HL-60/S4 treated with phorbol 12-myristate 13-acetate at 8.2 ng/mL for 4 days and 3 days (cell line): Measurements from ENCODE around the gene AKAIN1.

Experiments used
- in situ Hi-C: fragments of 300-500 bp; cut with MboI; formaldehyde crosslinking; loops from 2 replicates; pipeline ENCODE4 v1.15.0; 2022; ENCODE audit warnings: low sequenced_read_pairs

AKAIN1 gene

DNA sequence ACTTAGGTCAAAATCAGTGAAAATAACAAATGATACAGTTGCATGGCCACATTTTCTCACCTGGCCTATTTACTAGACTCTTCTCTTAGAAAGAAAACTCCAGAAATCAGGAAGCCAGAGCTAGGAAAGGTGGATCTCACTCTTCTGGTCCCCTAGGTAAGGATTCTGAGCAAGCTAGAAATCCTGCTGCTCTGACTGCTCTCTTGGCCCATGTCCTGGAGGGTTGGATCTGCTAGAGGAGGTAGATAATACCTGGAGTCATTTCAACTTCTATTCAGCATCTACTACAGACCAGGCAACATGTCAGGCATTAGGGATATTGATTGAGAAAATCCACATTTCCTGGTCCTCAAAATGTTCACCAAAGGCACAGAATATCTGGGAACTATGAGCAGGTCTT lies 34.9 kb downstream of the AKAIN1 start:
- in situ Hi-C loops = no loop called here

DNA sequence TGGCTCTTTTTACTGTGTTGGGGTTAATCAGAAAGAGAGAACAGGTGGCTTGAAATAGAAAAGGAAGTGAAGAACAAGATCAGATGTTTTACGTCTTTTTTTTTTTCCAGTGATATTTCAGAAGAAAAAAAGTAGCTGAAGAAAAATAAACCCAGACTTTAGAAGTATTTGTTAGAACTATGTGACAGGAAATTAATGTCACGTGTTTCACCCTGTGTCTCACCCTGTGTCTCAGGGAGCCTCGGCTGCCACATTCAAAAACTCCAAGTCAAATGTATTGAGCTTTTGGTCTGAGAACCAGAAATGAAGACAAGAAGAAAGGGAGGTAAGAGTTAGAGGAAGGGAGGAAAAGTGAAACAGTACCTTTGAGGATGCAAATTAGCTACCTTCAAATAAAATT lies 38.0 kb downstream of the AKAIN1 start:
- in situ Hi-C loops = no loop called here

DNA sequence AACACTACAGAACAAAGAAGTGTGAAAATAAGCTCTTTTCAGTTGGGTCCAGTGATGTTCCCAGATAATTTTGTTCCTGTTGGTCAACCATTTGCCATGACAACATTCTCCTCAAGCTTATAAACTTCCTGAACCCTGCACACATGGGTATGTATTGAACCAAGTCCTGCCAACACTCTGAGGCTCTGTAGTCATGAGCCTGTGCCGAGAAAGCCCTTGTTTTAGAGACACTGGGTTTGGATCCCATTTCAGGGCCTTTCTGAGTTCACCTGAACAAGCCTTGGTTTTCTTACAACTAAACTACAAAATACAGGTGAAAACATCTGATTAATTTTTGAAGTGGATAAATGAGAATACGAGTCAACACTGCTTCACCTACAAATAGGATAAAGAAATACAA lies 38.5 kb downstream of the AKAIN1 start:
- in situ Hi-C loops = no loop called here

DNA sequence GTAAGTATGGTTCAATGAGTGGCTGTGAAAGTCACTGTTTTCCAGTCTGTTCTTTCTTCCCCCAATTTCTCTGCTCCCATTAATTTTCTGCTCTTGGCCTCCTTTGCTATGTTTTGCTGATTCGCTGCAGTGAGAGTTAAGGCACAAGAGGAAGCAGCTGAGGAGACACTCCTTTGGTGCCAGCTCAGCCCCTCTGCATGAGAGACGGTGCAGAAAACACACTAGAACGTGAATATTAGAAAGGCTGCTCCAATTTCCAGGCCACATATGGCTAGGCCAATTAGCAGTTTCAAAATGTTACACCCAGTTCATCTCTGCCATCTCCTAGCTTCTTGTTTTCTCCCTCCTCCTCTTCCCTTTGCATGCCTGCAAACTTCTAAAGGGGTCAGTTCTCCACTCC lies 38.9 kb downstream of the AKAIN1 start:
- in situ Hi-C loops = no loop called here

DNA sequence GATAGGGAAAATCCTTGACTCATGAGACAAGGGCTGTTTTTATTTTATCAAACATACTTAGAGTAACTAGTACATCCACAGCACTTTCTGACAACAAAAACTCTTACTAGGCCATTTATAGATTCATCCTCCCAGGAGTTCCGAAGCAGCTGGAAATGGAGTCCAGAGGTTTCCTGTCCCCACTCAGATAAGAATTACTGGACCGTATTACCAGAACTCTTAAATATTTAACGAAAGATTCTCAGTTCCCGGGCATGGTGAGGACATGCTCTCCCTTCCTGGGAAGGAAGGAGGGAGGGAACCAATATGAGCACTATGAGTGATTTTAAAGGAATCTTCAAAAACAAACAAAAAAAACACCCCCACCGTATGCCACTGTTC lies 41.2 kb downstream of the AKAIN1 start:
- in situ Hi-C loops = no loop called here

DNA sequence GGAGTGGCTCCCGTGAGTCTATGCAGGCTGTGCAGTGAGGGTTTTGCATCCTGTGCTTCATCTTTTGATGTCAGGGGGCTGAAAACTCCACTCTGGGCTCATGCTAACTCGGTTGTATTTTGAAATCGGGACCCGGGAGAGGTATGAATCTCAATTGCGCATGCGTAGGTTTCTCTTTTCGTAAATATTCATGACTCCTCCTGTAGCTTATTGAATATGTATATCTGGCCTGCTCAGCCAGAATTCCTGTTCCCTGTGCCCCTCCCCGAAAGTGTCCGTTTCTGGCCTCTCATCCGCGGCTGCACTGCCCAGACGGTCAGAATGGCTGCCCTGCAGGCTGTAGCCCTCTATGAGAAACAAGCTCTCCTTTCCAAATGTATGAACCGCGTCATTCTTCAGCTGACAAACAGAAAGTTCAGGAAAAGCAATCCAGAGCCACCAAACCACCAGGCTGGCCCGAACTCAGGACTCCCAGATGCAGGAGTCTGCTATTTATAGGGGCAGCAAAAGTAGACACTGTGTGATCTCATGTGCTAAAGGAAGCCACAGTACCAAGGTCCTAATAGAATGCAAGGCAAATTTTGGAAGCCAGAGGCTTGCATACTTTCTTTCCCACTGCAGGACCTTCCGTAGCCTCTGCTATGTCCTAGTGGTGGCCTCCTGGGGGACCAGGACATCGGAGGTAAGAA lies 41.7 kb downstream of the AKAIN1 start:
- in situ Hi-C loops = no loop called here

DNA sequence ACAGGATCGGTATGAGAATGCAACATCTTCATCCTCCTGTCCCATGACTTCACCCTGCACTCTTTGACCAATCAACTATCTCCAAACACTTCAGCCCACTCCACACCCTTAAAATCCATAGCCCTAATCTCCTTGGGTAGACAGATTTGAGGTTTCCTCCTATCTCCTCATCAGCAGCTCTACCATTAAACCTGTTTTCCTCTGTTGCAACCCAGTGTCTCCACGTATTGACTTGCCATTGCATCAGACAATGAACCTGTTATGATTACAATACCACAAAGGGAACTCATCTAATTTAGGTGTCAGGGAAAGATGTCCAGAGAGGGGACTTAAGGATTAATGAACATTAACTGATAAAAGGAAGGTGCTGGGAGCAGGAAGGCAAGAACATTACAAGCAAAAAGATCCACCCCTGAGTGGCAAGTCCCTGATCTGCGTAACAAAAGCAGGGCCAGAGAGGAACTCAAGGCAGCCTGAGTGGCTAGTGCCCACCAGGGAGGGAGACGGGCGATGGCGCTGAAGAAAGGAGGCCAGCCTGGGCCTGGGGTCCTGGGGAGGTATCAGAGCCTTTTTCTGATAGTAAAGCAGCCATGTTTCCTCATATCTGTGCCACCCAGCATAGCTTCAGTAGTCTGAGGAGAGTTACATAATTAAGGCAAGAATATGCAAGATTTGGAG lies 44.6 kb downstream of the AKAIN1 start:
- in situ Hi-C loops = no loop called here

DNA sequence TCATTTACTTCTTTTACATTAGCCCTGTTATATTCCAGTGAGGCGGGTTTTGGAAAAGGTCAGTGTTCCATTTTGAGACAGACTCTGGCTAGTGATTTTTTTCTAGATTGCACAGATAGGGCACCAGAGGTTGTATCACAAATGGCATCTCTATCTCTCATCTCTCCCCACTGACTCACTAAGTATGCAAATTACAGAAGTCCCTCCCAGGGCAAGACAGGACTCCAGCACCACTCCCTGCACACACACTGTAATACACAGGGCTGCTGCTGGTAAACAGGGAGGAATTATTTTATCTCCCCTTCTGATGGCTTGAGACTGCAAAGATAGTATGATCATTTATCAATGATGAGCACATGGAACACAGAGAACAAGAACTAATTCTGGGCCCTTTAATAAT lies 46.2 kb downstream of the AKAIN1 start:
- in situ Hi-C loops = no loop called here

DNA sequence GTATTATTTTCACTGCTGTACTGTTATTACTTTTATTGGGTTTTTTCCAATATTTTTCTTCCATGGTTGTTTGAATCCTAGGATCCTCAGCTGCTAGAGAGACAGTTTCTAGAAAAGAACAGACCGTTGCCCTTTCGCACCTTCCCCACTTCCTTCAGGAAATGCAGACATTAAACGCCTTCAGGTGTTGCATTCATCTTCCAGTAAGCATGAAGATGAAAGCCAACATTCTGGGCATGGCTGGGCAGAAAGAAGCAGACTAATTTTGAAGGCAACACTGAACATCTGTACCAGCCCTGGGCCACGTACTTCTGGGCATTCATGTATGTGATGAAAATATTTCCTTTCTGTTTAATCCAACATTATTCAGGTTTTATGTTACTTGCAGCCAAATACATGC lies 51.0 kb downstream of the AKAIN1 start:
- in situ Hi-C loops = no loop called here

DNA sequence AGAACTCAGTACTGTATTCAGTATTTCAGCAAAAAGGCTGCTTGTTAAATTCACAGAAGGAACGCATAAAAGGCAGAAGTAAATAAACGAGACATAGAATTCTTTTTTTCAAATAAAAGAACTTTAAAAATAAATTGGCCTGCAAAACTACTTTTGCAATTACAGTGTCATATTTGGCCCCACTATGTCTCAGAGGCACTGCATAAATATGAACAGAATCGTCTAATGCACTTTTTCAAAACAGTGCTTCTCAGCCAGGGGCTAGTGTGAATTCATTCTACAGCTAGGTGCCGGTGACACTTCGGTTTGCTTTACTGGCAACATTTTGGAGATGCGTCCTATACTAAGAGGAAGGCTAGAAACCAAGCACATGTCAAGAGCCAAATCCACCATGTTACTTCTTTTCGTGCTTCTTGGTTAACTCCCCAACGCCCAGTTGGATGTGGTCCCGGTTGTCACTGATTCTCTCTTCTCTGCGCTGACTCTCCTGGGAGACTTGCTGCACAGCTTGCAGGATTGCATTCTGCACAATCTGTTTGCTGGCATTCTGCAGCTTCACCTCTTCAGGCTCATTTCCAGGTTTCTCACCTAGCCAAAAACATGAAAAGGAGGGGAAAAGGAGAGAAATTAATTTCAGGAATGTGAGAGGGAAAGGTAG lies 51.8 kb downstream of the AKAIN1 start:
- in situ Hi-C loops = no loop called here

DNA sequence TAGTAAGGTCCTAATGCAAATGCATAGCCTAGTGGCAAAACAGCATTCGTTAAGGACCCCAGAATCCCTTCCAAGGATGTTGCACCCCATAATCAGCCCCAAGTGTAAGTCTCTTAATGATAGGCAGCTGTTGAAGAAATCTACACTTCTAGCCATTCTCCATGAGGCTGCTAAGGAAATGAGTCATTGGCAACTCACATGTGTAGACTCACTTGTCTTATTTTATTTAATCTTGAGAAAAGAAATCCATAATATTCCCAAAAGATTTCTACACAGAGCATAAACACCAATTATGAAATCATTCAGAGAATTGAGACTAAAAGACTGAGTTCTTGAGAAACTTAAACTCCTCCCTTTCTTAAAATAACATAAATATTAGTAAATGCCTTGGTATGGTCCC lies 52.4 kb downstream of the AKAIN1 start:
- in situ Hi-C loops = no loop called here

DNA sequence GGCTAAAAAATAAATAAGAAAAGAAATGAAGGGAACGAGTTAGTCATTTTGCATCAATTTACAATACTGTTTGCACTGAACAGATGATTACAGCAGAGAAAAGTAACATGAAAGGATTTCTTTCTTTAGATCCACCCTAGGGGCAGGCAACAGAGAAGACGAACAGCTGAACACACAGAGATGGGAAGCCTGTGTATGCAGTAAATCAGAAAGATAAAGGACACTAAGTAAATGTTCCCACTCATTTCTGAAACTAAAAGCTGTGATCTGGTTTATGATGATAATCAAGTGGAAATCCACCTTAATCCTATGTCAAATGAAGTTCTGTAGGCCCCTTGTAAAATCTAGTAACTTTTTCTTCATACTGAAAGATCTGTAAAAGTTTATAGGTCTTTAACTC lies 54.2 kb downstream of the AKAIN1 start:
- in situ Hi-C loops = no loop called here

DNA sequence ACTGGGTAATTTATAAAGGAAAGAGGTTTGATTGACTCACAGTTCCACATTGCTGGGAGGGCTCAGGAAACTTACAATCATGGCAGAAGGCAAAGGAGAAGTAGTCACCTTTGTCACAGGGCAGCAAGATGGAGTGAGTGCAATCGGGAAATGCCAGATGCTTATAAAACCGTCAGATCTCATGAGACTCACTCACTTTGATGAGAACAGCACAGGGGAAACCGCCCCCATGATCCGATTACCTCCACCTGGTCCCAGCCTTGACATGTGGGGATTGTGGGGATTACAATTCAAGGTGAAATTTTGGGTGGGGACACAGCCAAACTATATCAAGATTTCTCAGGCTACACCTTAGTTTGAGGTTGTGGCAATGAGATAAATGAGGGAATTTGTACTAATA lies 54.9 kb downstream of the AKAIN1 start:
- in situ Hi-C loops = no loop called here

DNA sequence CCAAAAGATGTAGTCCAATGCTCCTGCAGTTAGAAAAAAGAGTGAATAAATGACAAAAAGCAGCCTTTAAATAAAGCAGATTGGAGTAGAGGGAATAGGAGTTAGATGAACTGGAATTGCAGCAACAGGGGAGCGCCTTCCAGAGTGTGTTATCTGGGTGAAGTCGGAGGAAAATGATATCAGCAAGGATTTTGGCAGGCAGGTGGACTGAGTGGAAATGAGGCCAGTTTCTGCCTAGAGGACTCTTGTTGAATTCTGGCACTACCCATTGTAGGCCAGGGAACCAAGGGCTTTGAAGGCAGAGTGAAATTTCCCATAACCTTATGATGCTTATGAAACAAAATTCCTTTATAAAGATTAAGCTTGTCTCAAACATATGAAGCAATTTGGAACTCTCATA lies 59.8 kb downstream of the AKAIN1 start:
- in situ Hi-C loops = no loop called here

DNA sequence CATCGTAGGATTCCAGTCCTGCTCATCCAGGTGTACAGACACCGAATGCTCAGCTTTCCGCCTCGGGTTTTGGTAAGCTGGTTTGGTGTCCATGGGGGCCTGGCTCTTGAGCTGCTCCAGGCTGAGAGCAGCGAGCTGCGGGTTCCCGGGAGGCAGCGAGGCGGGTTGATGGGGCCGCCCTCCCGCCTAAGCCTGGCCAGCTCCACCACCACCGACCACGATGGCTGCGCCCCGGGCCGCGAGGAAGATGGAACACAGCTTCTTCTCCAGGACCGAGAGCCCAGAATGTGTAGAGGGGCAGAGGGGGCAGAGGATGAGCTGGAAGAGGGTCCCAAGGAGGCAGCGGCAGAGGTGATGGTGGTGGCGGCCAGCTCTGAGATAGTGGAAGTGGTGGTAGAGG lies 64.1 kb downstream of the AKAIN1 start:
- in situ Hi-C loops = no loop called here

DNA sequence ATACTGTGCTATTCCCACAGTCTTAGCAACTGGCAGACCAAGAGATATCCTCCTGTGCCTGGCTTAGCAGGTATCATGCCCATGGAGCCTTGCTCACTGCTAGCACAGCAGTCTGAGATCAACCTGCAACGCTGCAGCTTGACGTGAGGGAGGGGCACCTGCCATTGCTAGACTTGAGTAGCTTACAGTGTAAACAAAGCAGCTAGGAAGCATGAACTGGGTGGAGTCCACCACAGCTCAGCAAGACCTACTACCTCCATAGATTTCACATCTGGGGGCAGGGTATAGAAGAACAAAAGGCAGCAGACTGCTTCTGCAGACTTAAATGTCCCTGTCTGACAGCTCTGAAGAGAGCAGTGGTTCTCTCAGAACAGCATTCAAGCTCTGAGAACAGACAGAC lies 74.8 kb downstream of the AKAIN1 start:
- in situ Hi-C loops = no loop called here

DNA sequence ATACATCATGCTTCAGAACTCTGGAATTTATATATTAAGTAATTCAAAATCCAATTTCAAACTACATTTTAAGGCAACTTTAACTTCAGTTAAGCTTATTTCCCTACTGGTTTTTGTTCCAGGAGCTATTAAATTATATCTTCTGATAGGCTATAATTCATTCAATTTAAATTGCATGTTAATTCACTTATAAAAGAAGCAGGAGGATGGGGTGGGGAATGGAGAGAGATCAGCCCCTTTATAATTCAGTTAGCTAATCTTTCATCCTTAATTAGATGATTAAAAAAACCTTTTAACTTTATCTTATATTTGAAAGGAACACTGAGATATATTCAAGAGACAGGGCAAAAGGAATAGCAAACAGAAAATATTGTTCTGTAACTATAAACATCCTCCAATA lies 86.8 kb downstream of the AKAIN1 start:
- in situ Hi-C loops = no loop called here

DNA sequence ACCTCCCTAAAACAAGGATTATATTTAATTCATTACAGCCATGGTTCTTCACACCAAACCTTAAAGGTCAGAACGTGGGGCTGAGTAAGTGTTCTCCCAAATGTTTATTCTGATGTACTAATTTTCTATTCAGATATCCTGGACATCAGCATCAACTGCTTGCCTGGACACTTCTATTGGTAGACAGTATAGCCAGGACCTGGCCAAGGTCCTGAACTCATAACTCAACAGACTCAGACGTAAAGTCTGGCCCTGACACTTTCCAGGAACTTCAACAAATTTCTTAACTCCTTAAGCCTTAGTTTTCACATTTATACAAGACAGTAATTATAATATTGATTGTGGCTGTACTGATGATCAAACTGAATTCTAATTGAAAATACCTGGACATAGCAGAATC lies 89.1 kb downstream of the AKAIN1 start:
- in situ Hi-C loops = no loop called here

DNA sequence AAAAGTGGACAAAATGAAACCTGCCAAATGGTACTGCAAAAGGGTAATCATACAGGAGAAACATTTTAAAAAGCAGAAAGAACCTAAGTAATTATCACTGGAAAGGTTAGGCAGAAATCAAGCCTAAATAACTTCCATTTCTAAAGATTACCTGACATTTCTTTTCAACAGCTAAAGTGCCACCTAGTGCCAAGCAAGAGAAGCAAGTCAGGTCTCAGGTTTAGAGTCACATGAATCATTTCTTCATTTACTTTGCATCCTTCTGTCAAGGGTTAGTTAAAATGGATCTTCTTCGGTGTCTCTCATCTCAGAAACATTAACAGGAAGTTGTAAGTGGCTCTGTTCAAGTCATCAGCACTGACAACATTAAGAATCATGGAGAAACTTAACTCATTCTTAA lies 90.3 kb downstream of the AKAIN1 start:
- in situ Hi-C loops = no loop called here

DNA sequence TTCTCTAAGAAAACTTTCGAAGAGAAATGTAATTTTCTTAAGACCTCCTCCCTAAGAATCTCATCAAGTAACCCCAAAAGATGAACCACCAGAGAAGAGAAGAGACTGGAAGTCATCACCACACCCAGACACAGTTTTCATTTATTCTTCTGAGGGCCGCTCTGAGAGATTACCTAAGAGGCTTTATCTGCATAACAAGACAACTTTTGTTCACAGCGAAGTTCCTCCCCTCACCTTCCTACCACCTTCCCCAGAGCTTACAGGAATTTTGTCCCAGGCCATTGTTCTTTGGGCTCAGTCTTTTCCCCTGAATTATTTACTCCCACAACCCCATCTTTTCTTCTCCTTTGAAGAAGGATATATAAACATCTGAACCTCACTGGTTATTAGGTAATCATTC lies 92.8 kb downstream of the AKAIN1 start:
- in situ Hi-C loops = no loop called here

DNA sequence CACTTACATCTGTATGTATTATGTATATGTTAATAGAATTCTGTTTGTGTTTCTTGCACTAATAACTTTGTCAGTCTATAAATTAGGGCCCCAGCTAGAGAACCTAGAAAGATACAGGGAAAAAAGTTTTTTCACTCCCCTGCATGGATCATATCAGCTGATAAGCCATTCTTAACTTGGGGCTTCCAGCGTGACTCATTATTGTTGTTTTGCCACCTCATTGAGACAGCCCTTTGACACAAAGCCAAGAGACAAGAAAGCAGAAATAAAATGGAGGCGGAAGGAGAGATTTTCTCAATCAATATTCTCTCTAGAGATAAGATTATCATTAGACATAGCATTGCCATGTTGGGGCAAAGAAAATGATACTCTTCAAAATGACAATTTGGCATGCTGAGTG lies 93.4 kb downstream of the AKAIN1 start:
- in situ Hi-C loops = no loop called here

DNA sequence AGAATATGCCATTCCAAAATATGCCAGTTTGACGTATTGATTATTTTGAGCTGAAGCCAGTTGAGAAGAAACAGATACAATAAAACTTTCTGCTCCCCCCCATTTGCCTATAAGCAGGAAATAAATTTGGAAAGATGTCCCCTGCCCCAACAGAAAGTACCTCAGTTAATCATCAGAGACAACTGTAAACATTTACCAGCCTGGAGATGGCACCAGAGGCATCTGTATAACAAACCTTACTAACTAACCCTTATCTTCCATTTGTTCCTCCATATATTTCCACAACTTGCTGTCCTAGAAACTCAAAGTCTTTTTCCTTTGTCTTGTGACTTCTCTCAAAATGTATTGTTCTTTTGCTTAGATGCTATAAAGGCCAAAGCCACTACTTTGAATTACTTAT lies 93.8 kb downstream of the AKAIN1 start:
- in situ Hi-C loops = no loop called here
